Fibroblast of lung (primary cell): ENCODE results near the gene ZNHIT2. TPM values are rescaled to one million over a fixed set of nuclear protein-coding genes. Genes with fewer than 3 reads are reported as not detected.

Experiments
- DNase-seq, 2 donors: peaks; one replicate each; pipeline versions ENCODE4 v3.0.0 to v3.0.0-alpha.2; 2010; ENCODE audit warnings: low read depth in 2 of 2
- H2AFZ ChIP-seq: 2 replicates; pipeline ENCODE4 v1.5.1; 2012; ENCODE audit warnings: low read length, control low read depth, inconsistent platforms
- H3K27ac ChIP-seq: 2 replicates; pipeline ENCODE4 v1.5.1; 2011; ENCODE audit warnings: low read length, control low read depth; ENCODE audit not compliant: insufficient read depth
- H3K27me3 ChIP-seq: 2 replicates; pipeline ENCODE4 v1.5.1; 2011; ENCODE audit warnings: mild to moderate bottlenecking, low read length; ENCODE audit not compliant: control insufficient read depth, insufficient read depth
- H3K36me3 ChIP-seq: 2 replicates; pipeline ENCODE4 v1.5.1; 2011; ENCODE audit warnings: low read length; ENCODE audit not compliant: control insufficient read depth, insufficient read depth
- H3K4me1 ChIP-seq: 2 replicates; pipeline ENCODE4 v1.5.1; 2011; ENCODE audit warnings: low read length; ENCODE audit not compliant: control insufficient read depth, insufficient read depth; ENCODE audit errors: extremely low read depth
- H3K4me2 ChIP-seq: 2 replicates; pipeline ENCODE4 v1.5.1; 2011; ENCODE audit warnings: low read length, control low read depth; ENCODE audit not compliant: insufficient read depth; ENCODE audit errors: extremely low read depth
- H3K4me3 ChIP-seq, 4 experiments: fragments of 200-600 bp in 1 of 4; sonication (generic) in 1 of 4; replicated peaks in 1 of 4; 2 replicates each; pipeline ENCODE4 v1.5.1; 2011 to 2016; ENCODE audit warnings: low read length in 4 of 4, low read depth in 3 of 4, mild to moderate bottlenecking in 3 of 4, control low read depth in 2 of 4, inconsistent platforms in 1 of 4, mixed read lengths in 1 of 4; ENCODE audit not compliant: insufficient read depth in 1 of 4; ENCODE audit errors: control extremely low read depth in 1 of 4
- H3K79me2 ChIP-seq: 2 replicates; pipeline ENCODE4 v1.5.1; 2012; ENCODE audit warnings: mild to moderate bottlenecking, low read length, inconsistent platforms; ENCODE audit not compliant: control insufficient read depth, insufficient read depth
- H3K9ac ChIP-seq: 2 replicates; pipeline ENCODE4 v1.5.1; 2011; ENCODE audit warnings: mild to moderate bottlenecking, low read length, control low read depth; ENCODE audit not compliant: insufficient read depth
- H3K9me3 ChIP-seq: 2 replicates; pipeline ENCODE4 v1.5.1; 2012; ENCODE audit warnings: low read depth, low read length; ENCODE audit not compliant: control insufficient read depth, insufficient read depth
- H4K20me1 ChIP-seq: 2 replicates; pipeline ENCODE4 v1.5.1; 2011; ENCODE audit warnings: low read length; ENCODE audit not compliant: control insufficient read depth, insufficient read depth; ENCODE audit errors: extremely low read depth
- EZH2 ChIP-seq: IDR thresholded peaks from 2 replicates; pipeline ENCODE4 v1.5.1; 2012; ENCODE audit warnings: low read length, control low read depth, mild to moderate bottlenecking; ENCODE audit errors: missing control alignments
- polyA plus RNA-seq, 2 donors: library from polyadenylated mRNA; depleted of rRNA in 1 of 2; stranded (reverse) in 1 of 2; unstranded in 1 of 2; fragments of >200 nt; gene quantifications; 2 replicates each; pipeline ENCODE4 v1.2.1, GENCODE V29; 2011 to 2012; ENCODE audit warnings: missing spikeins in 1 of 2
- total RNA-seq: library from RNA; depleted of rRNA; stranded (reverse); fragments of >200 nt; gene quantifications from 2 replicates; pipeline ENCODE4 v1.2.1, GENCODE V29; 2014
- TF ChIP-seq, protein P1 (sequence below), 2 donors: IDR thresholded peaks in 1 of 2; conservative IDR thresholded peaks in 1 of 2; 1 replicate in 1 of 2; 2 replicates in 1 of 2; pipeline ENCODE4 v1.5.1; 2011 to 2012; ENCODE audit warnings: low read length in 2 of 2, control low read depth in 1 of 2, inconsistent platforms in 1 of 2, low read depth in 1 of 2, mild to moderate bottlenecking in 1 of 2

Gene ZNHIT2
- total and polyA plus RNA-seq, 2 donors (not counting 1 experiment from before 2014, with no cell fraction given), result 1.4 to 13.2 TPM

DNA sequence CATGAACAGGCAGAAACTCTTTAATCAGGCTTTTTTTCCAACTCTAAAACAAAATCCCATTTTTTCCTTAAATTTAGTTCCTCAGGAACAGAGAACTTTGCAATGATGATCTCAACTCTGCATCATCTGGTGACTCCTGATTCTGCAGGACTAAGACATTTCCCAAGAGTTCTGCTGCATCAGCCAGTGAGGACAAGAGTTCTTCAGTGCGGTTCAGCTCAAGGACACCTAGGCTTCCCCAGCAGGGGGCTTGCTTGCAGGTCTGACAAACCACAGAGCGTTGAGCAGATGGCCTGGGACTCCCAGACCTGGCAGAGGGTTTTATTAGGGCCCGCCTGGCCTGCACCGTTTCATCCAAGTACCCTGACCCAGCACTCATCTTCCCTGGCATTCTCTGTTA, 40.0 kb downstream of the ZNHIT2 start:
- Histone ChIP-seq H3K4me2 (no peak overlapping the region), H4K20me1 (no peaks in the 10 kb centered on the region), H3K79me2 (peaks cover 17% of the 10 kb centered on the region), H3K4me1 (no peaks in the 10 kb centered on the region), H3K9me3 (no peaks in the 10 kb centered on the region), H3K9ac (no peak overlapping the region), H2AFZ (no peak overlapping the region), H3K4me3 (no peak overlapping the region), H3K27ac (no peak overlapping the region), H3K36me3 (peaks cover 3% of the 10 kb centered on the region), H3K27me3 (no peaks in the 10 kb centered on the region)
- TF ChIP-seq, protein P1, sequence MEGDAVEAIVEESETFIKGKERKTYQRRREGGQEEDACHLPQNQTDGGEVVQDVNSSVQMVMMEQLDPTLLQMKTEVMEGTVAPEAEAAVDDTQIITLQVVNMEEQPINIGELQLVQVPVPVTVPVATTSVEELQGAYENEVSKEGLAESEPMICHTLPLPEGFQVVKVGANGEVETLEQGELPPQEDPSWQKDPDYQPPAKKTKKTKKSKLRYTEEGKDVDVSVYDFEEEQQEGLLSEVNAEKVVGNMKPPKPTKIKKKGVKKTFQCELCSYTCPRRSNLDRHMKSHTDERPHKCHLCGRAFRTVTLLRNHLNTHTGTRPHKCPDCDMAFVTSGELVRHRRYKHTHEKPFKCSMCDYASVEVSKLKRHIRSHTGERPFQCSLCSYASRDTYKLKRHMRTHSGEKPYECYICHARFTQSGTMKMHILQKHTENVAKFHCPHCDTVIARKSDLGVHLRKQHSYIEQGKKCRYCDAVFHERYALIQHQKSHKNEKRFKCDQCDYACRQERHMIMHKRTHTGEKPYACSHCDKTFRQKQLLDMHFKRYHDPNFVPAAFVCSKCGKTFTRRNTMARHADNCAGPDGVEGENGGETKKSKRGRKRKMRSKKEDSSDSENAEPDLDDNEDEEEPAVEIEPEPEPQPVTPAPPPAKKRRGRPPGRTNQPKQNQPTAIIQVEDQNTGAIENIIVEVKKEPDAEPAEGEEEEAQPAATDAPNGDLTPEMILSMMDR (conservative IDR thresholded peaks at IDR 0.05 in 1 of 2, IDR thresholded peaks at IDR 0.05 in 1 of 2; ENCODE audit: low read depth in 1 of 2, low read length in 2 of 2), result no peak
- no peak for TF ChIP-seq EZH2
- no peak for DNase-seq

DNA sequence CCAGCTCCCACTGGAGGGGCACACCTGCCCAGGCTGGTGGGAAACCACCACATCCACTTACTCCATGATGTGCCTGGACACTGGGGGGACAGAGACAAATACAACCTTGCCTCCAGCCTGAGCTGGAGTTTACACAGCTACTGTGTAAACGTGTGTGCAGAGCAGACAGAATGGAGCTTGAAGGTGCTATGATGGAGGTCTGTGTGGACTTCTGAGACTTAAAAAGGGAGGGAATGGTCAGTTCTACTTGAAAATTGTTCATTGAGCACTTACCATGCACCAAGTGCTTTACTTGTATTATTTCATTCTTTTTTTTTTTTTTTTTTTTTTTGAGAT, 44.9 kb downstream of the ZNHIT2 start:
- TF ChIP-seq, protein P1 (conservative IDR thresholded peaks at IDR 0.05 in 1 of 2, IDR thresholded peaks at IDR 0.05 in 1 of 2; ENCODE audit: low read depth in 1 of 2, low read length in 2 of 2), result no peak
- no peak for TF ChIP-seq EZH2
- H3K27ac ChIP-seq, result no peak overlapping the region
- H3K4me1 ChIP-seq, result no peaks in the 10 kb centered on the region
- H3K9me3 ChIP-seq, result no peaks in the 10 kb centered on the region
- no peak overlapping the region for H3K4me2 ChIP-seq
- DNase-seq, result no peak
- H3K9ac ChIP-seq, result no peak overlapping the region
- H2AFZ ChIP-seq, result no peak overlapping the region
- no peaks in the 10 kb centered on the region for H3K27me3 ChIP-seq
- no peaks in the 10 kb centered on the region for H3K79me2 ChIP-seq
- no peak overlapping the region for H3K4me3 ChIP-seq
- H4K20me1 ChIP-seq, result no peaks in the 10 kb centered on the region
- no peaks in the 10 kb centered on the region for H3K36me3 ChIP-seq

- no peaks in the 10 kb centered on the region for H3K4me1 ChIP-seq
- H3K4me3 ChIP-seq, result no peak overlapping the region
- no peaks in the 10 kb centered on the region for H3K36me3 ChIP-seq
- no peaks in the 10 kb centered on the region for H3K79me2 ChIP-seq
- H3K9ac ChIP-seq, result no peak overlapping the region
- H3K9me3 ChIP-seq, result no peaks in the 10 kb centered on the region
- no peaks in the 10 kb centered on the region for H4K20me1 ChIP-seq
- no peak overlapping the region for H3K4me2 ChIP-seq
- no peak for DNase-seq
- no peak overlapping the region for H2AFZ ChIP-seq
- TF ChIP-seq EZH2, result no peak
- TF ChIP-seq, protein P1 (conservative IDR thresholded peaks at IDR 0.05 in 1 of 2, IDR thresholded peaks at IDR 0.05 in 1 of 2; ENCODE audit: low read depth in 1 of 2, low read length in 2 of 2), result no peak
- H3K27ac ChIP-seq, result no peak overlapping the region
- no peaks in the 10 kb centered on the region for H3K27me3 ChIP-seq
These were observed 45.4 kb downstream of the ZNHIT2 start for GRCh38 chr11:65071907-65072630.
